ENCODE results near the gene HSD17B2.

GRCh38 chr16:82105107-82105506 lies 70.1 kb downstream of the HSD17B2 start:
- TF ChIP-seq CTCF (conservative IDR thresholded peaks at IDR 0.05) (no peak), ZFX (IDR thresholded peaks at IDR 0.05) (no peak)
